Endothelial cell of umbilical vein (primary cell): ENCODE measurements around the gene SPAG8. TPM values are rescaled to one million over a fixed set of nuclear protein-coding genes. Genes with fewer than 3 reads are reported as not detected.

Experiments used
- BruUV-seq: library from RNA; stranded (reverse); fragments of 400-500 nt; replicated peaks from 2 replicates; lab custom pipeline; 2021; lab: Mats Ljungman, UMichigan
- CTCF ChIA-PET: fragments of 300-600, 350-600 bp; sonication (Branson Sonifier 250); formaldehyde crosslinking; loops from one replicate; lab custom pipeline; 2021; ENCODE audit warnings: antibody characterized with exemption, inconsistent platforms; lab: Charles Lee
- POLR2A ChIA-PET: fragments of 300-600, 350-600 bp; sonication (Branson Sonifier 250); formaldehyde crosslinking; loops from one replicate; lab custom pipeline; 2021; ENCODE audit warnings: antibody characterized with exemption, inconsistent platforms; lab: Charles Lee
- DNase-seq: peaks from one replicate; pipeline ENCODE4 v3.0.0-alpha.2; 2011; ENCODE audit warnings: low read depth, low spot score
- FAIRE-seq: peaks from 2 replicates; lab custom pipeline; 2011; peaks lifted over from hg19 to GRCh38; lab: Jason Lieb, UNC
- H2AFZ ChIP-seq: 2 replicates; pipeline ENCODE4 v1.6.0; 2012; ENCODE audit warnings: low read depth, low read length, control low read depth, inconsistent platforms
- H3K27ac ChIP-seq: 2 replicates; pipeline ENCODE4 v1.5.1; 2011; ENCODE audit warnings: low read depth, mild to moderate bottlenecking, control low read depth, low read length, moderate library complexity; ENCODE audit not compliant: insufficient read depth
- H3K27me3 ChIP-seq, 2 experiments: 2 replicates each; pipeline versions ENCODE4 v1.6.0 to v1.6.1; 2011; ENCODE audit warnings: low read length in 2 of 2, mixed read lengths in 1 of 2; ENCODE audit not compliant: control insufficient read depth in 2 of 2, insufficient read depth in 2 of 2
- H3K36me3 ChIP-seq, 2 experiments: 2 replicates in 1 of 2; 3 replicates in 1 of 2; pipeline ENCODE4 v1.5.1; 2011; ENCODE audit warnings: low read length in 2 of 2, mild to moderate bottlenecking in 1 of 2, moderate library complexity in 1 of 2; ENCODE audit not compliant: control insufficient read depth in 2 of 2, insufficient read depth in 2 of 2; ENCODE audit errors: extremely low read depth in 1 of 2
- H3K4me1 ChIP-seq: 3 replicates; pipeline ENCODE4 v1.5.1; 2011; ENCODE audit warnings: mild to moderate bottlenecking, low read length; ENCODE audit not compliant: control insufficient read depth, insufficient read depth; ENCODE audit errors: extremely low read depth
- H3K4me2 ChIP-seq: 2 replicates; pipeline ENCODE4 v1.6.1; 2011; ENCODE audit warnings: low read length, control low read depth, mixed read lengths; ENCODE audit not compliant: insufficient read depth
- H3K4me3 ChIP-seq, 3 experiments: fragments of 200-600 bp in 1 of 3; sonication (generic), shearing (Covaris generic) in 1 of 3; replicated peaks in 1 of 3; 2 replicates each; pipeline ENCODE4 v1.5.1; 2011 to 2016; ENCODE audit warnings: control low read depth in 3 of 3, low read length in 3 of 3, mild to moderate bottlenecking in 2 of 3, inconsistent platforms in 1 of 3, low read depth in 1 of 3, moderate library complexity in 1 of 3; ENCODE audit not compliant: insufficient read depth in 1 of 3
- H3K79me2 ChIP-seq: 2 replicates; pipeline ENCODE4 v1.6.0; 2012; ENCODE audit warnings: low read length, inconsistent platforms; ENCODE audit not compliant: control insufficient read depth, insufficient read depth
- H3K9ac ChIP-seq: replicated peaks from 2 replicates; pipeline ENCODE3; 2011; ENCODE audit warnings: low read length, control low read depth; ENCODE audit not compliant: insufficient read depth; ENCODE audit errors: extremely low read depth
- H3K9me1 ChIP-seq: replicated peaks from 3 replicates; pipeline ENCODE4 v1.6.0; 2011; ENCODE audit warnings: mild to moderate bottlenecking, low read length; ENCODE audit not compliant: control insufficient read depth, insufficient read depth; ENCODE audit errors: extremely low read depth
- H3K9me3 ChIP-seq: replicated peaks from 2 replicates; pipeline ENCODE4 v1.5.1; 2012; ENCODE audit warnings: low read length, inconsistent platforms; ENCODE audit not compliant: control insufficient read depth, insufficient read depth
- H4K20me1 ChIP-seq: replicated peaks from 2 replicates; pipeline ENCODE3; 2011; ENCODE audit warnings: mild to moderate bottlenecking, low read length; ENCODE audit not compliant: control insufficient read depth, insufficient read depth; ENCODE audit errors: extremely low read depth
- EZH2 ChIP-seq: IDR thresholded peaks from 2 replicates; pipeline ENCODE4 v1.6.1; 2012; ENCODE audit warnings: borderline replicate concordance, low read depth, mild to moderate bottlenecking, moderate library complexity, low read length, inconsistent platforms; ENCODE audit not compliant: severe bottlenecking
- GATA2 ChIP-seq: IDR thresholded peaks from 2 replicates; pipeline ENCODE4 v1.7.0; 2011; ENCODE audit warnings: low read depth, mild to moderate bottlenecking, moderate library complexity, mixed read lengths, low read length; ENCODE audit not compliant: insufficient read length, insufficient read depth
- JUN ChIP-seq: IDR thresholded peaks from 2 replicates; pipeline ENCODE4 v1.6.1; 2011; ENCODE audit warnings: borderline replicate concordance, low read depth; ENCODE audit not compliant: insufficient read length, insufficient read depth
- MYC ChIP-seq: IDR thresholded peaks from one replicate; pipeline ENCODE4 v1.6.1; 2011; ENCODE audit warnings: mild to moderate bottlenecking, low read depth, low read length
- POLR2A ChIP-seq: IDR thresholded peaks from 2 replicates; pipeline ENCODE4 v1.6.1; 2012; ENCODE audit warnings: low read depth, mild to moderate bottlenecking, control low read depth, low read length
- POLR2AphosphoS5 ChIP-seq: IDR thresholded peaks from 2 replicates; pipeline ENCODE4 v1.6.1; 2012; ENCODE audit warnings: low read depth, mild to moderate bottlenecking, control low read depth, low read length, moderate library complexity; ENCODE audit not compliant: insufficient read depth
- dilution Hi-C: fragments of 300-500 bp; cut with MboI; formaldehyde crosslinking; loops from one replicate; pipeline ENCODE4 v1.15.0; 2019; ENCODE audit warnings: low sequenced_read_pairs; ENCODE audit not compliant: extremely low pct_ligation_motif_present
- intact Hi-C: fragments of 100-400 bp; cut with micrococcal nuclease; formaldehyde crosslinking; loops from one replicate; pipeline ENCODE4 v1.10.0; 2022
- polyA plus RNA-seq, 4 experiments: library from polyadenylated mRNA; depleted of rRNA in 3 of 4; stranded (reverse) in 3 of 4; unstranded in 1 of 4; fragments of >200 nt; gene quantifications; 2 replicates each; pipeline versions ENCODE4 v1.2.1 to v1.2.3, GENCODE V29; 2011 to 2012; ENCODE audit warnings: missing spikeins in 1 of 4
- total RNA-seq: library from RNA; stranded (reverse); gene quantifications from 2 replicates; pipeline ENCODE4 v1.2.3, GENCODE V29; 2021
- TF ChIP-seq, protein P1 (sequence below), 2 donors: IDR thresholded peaks; 1 replicate in 1 of 2; 2 replicates in 1 of 2; pipeline ENCODE4 v1.5.1; 2011; ENCODE audit warnings: low read length in 2 of 2, mild to moderate bottlenecking in 2 of 2, moderate library complexity in 2 of 2, control low read depth in 1 of 2, inconsistent platforms in 1 of 2, low read depth in 1 of 2; ENCODE audit not compliant: insufficient read depth in 1 of 2; ENCODE audit errors: extremely low read depth in 1 of 2
- TF ChIP-seq, protein P2 (sequence below): IDR thresholded peaks from 2 replicates; pipeline ENCODE4 v1.6.1; 2011; ENCODE audit not compliant: insufficient read depth, insufficient read length

The SPAG8 gene
- total and polyA plus RNA-seq, 2 donors (not counting 3 experiments of a cell fraction or from before 2014, with no cell fraction given): 0.21 to 0.69 TPM

DNA sequence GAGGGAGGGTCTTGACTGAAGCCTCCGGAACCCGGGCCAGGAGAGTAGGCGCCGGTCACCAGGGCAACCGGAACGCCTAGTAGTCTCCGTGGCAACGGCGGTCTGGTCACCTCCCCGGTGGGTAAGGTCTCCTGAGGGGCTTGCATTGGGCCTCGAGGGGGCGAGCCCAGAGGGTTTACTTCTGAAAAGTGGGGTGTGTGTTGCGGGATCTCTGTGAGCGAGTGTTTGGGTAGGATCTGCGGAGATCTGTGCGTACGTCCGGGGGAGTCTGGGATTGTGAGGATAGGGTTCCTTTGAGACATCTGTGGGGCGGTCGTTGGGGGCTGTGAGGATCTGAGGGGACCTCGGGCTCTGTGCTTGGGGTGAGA lies 16.6 kb upstream of the SPAG8 start, which contains the start of gene FAM221B:
Gene FAM221B (minus strand): TSS at position 17 of the 368 bp plus-strand sequence. CDS start 2,571 bp downstream, outside the sequence.
- no peak for FAIRE-seq
- ChIA-PET POLR2A (interaction anchor here (0.7 kb wide), 1 partner anchor 33 kb away, joined by 5 read pairs; no protein-coding TSS in a partner anchor), CTCF (interaction anchor here (0.7 to 7.6 kb wide), 10 partner anchors 13 to 117 kb away, joined by 3 to 277 read pairs (median 5); partner anchors contain the start of genes HINT2 and NPR2)
- Histone ChIP-seq H3K4me1 (peaks cover 9% of the 10 kb centered on the region), H3K27ac (peak within 1 kb of the TSS; percentile 34), H3K36me3 (no peaks in the 10 kb centered on the region), H3K4me3 (peak within 1 kb of the TSS; percentile 54 to 60 (median 60)), H3K9me3 (no peaks in the 10 kb centered on the region), H4K20me1 (no peaks in the 10 kb centered on the region), H3K79me2 (no peaks in the 10 kb centered on the region), H3K4me2 (peak within 1 kb of the TSS; percentile 74), H3K9me1 (no peaks in the 10 kb centered on the region), H2AFZ (peak within 1 kb of the TSS; percentile 97), H3K27me3 (no peaks in the 10 kb centered on the region), H3K9ac (peak within 1 kb of the TSS; percentile 64)
- dilution Hi-C loops (no loop called here), intact Hi-C loops (loop anchor here (5.0 kb wide), 1 partner anchor 119 kb away; no protein-coding TSS in a partner anchor)
- no TSS peak for BruUV-seq
- DNase-seq: no peak
- TF ChIP-seq, protein P1, sequence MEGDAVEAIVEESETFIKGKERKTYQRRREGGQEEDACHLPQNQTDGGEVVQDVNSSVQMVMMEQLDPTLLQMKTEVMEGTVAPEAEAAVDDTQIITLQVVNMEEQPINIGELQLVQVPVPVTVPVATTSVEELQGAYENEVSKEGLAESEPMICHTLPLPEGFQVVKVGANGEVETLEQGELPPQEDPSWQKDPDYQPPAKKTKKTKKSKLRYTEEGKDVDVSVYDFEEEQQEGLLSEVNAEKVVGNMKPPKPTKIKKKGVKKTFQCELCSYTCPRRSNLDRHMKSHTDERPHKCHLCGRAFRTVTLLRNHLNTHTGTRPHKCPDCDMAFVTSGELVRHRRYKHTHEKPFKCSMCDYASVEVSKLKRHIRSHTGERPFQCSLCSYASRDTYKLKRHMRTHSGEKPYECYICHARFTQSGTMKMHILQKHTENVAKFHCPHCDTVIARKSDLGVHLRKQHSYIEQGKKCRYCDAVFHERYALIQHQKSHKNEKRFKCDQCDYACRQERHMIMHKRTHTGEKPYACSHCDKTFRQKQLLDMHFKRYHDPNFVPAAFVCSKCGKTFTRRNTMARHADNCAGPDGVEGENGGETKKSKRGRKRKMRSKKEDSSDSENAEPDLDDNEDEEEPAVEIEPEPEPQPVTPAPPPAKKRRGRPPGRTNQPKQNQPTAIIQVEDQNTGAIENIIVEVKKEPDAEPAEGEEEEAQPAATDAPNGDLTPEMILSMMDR (IDR thresholded peaks at IDR 0.05; ENCODE audit: extremely low read depth in 1 of 2, insufficient read depth in 1 of 2, low read depth in 1 of 2, low read length in 2 of 2): no peak
- TF ChIP-seq EZH2 (no peak), POLR2A (no peak), JUN (no peak), GATA2 (no peak), MYC (no peak), POLR2AphosphoS5 (no peak)
- TF ChIP-seq, protein P2, sequence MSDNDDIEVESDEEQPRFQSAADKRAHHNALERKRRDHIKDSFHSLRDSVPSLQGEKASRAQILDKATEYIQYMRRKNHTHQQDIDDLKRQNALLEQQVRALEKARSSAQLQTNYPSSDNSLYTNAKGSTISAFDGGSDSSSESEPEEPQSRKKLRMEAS: no peak
